Stimulated activated CD8-positive, alpha-beta memory T cell treated with anti-CD3 and anti-CD28 coated beads, Interleukin-7, amount 100 ng/mL, for 4 hours (primary cell): ENCODE data around the gene MYF5.
"Not testable (repeated sequence)": the region's sequence is repeated elsewhere in the genome, so short reads cannot be mapped to it uniquely, and the experiment has no call there.

Experiments
- DNase-seq, 2 donors: peaks; one replicate each; pipeline ENCODE4 v3.0.0-alpha.2; 2020; ENCODE audit warnings: low read depth in 2 of 2

The MYF5 gene

DNA sequence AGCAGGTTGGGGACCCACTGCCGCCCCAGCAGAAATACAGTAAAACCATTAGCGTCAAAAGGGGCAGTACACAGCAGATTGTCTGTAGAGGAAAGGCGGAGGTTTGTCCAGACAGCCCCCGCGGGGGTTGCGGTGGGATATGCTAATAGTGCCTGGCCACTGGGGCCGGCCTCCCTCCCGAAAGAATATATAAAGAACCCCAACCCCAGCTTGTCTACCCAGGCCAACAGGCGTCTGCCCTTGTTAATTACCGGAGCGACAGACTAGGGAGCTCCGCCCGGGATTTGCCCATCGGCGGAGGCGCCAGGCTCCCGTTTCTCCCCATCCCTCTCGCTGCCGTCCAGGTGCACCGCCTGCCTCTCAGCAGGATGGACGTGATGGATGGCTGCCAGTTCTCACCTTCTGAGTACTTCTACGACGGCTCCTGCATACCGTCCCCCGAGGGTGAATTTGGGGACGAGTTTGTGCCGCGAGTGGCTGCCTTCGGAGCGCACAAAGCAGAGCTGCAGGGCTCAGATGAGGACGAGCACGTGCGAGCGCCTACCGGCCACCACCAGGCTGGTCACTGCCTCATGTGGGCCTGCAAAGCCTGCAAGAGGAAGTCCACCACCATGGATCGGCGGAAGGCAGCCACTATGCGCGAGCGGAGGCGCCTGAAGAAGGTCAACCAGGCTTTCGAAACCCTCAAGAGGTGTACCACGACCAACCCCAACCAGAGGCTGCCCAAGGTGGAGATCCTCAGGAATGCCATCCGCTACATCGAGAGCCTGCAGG, at the start of gene MYF5:
Gene MYF5 (plus strand): TSS at position 217 of the 774 bp plus-strand sequence. CDS start 152 bp downstream, at position 369.
- no peak for DNase-seq

DNA sequence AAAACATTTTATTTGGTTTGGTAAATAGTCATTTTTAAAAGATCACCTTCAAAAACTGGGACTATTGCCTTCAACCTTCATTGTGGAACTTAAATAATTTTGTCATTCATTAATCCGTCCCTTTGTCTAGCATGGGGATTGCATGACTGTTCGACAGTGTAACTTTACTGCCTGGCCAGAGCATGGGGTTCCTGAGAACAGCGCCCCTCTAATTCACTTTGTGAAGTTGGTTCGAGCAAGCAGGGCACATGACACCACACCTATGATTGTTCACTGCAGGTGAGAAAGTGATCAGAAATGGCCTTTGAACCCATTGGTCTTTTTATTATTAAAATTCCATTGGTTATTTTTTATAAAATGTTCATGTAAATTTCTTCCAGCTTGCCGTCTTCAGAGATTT, 46.5 kb upstream of the MYF5 start:
- no peak for DNase-seq

GRCh38 chr12:80676042-80676636, 40.6 kb upstream of the MYF5 start:
- DNase-seq, result not testable (repeated sequence)

- no peak for DNase-seq
Measured at GRCh38 chr12:80676856-80677255, 39.9 kb upstream of the MYF5 start.

DNA sequence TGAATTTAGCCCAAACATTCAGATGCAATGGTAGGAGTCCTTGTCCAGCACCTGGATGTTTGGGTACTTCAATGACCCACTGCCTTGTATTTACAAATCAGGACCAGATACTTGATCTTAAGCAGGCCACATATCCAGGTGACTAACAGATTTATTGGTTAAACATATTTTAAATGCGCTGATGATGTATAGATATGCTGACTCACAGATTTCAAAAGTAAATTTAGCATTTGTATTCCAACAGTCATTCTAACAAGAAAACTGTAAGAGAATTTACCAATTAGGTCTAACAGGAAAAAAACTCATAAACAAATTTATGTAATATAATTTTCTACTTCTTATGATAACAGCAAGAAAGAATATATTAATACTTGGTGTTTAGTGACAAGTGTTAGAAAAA, 38.7 kb upstream of the MYF5 start:
- no peak for DNase-seq

DNA sequence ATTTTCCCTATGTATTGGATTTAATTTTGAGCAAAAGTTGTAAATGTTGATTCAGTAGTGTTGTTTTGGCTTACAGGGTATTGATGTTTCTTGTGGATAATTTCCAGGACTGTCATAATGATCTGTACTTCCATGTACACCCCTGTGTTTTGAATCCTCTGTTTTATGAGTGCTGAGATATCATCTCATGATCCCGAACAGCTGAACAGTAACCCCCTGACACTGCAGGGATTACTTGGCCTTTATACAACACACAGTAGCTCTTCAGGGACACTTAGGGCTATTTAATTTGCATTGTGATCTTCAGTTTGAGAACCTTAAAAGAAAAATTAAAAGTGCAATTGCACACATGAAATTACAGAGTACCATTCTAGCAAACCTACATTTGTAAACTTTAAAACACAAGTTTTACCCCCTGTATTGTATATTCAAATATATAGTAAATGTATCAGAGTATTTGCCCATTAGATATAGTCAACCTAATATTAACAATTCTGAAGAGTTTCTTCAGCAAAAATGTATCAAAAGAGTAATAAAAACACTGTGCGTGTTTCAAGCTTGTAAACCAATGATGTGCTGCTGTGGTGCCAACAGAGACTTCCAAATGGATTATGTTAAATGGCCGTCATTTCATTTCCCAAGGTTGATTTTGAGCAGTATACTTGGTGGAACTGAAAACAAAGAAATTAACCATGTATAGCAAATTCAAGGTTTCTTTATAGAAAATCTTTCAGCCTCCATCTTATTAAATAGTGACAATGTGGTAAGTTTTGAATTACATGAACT, 37.2 kb upstream of the MYF5 start:
- no peak for DNase-seq

DNA sequence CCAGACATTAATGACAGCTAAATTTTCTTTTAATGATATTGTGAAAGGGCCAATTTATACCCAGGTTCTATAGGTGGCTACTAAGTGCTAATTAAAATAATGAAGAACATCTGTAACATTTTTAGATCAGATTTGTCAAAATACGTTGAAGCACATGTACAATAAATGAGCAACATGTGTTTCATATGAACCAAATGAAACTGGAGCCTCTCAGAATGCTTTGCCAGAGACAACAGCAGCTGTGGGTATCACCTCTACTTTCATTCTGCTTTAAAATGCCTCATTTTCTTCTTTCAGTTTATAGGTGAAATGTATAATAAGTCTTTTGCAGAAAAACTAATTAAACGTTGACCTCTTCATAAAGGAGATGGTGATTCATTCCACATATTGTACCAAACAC, 35.4 kb upstream of the MYF5 start:
- no peak for DNase-seq

- no peak for DNase-seq
Measured at GRCh38 chr12:80681786-80682185, 34.9 kb upstream of the MYF5 start.

DNA sequence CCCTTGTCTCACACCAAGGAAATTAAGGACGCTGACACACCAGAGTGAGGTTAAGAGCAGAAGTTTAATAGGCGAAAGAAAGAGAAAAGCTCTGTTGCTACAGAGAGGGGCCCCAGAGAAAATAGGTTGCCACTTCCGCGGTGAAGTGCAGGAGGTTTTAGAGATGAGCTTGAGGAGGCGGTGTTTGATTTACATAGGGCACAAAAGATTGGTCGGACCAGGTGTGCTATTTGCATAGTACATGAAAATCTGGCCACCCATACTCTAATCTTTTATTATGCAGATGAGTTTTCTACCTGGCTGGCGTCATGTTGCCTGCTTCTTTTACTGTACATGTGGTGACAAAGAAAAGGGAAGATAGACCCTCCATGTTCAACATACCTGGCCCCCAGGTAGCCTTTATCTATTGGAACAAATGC, 32.6 kb upstream of the MYF5 start:
- DNase-seq, result no peak

GRCh38 chr12:80690090-80690489, 26.6 kb upstream of the MYF5 start:
- DNase-seq, result no peak

DNA sequence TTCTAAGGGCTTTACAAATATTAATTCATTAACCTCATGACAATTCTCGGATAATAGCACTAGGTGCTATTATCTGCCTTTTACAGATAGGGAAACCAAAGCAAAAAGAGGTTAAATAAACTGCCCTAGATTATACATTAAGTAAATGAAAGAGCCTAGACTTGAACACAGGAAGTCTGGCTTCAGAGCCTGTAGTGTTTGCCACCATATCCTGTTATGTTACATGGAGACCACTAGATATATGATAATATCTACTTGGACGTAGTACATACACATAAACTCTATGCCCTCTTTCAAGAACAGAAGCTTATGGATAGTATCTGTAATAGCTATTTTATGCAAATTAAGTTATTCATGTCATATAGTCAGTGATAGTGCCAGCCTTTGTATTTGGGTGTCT, 26.2 kb upstream of the MYF5 start:
- DNase-seq, result no peak

DNA sequence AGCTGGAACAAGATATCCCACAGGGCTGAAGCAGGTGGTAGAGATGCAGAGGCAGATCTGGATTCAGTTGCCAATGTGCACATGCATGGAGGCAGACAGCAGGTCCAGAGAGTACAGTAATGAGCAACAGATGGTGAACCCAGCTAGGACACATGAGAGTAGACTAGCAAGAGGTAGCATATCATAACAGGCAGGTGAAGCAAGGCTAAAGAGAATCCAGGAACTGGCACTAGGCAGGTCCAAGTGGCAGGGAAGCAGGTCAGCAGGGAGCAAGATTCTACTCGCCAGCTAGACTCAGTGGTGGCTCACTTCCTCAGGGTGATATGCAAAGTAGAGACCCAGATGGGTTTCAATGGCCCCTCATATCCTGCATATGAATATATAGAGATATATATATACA, 24.6 kb upstream of the MYF5 start:
- no peak for DNase-seq

GRCh38 chr12:80697270-80697887, 19.3 kb upstream of the MYF5 start:
- no peak for DNase-seq

- no peak for DNase-seq
Measured at GRCh38 chr12:80698256-80698655, 18.5 kb upstream of the MYF5 start.

DNA sequence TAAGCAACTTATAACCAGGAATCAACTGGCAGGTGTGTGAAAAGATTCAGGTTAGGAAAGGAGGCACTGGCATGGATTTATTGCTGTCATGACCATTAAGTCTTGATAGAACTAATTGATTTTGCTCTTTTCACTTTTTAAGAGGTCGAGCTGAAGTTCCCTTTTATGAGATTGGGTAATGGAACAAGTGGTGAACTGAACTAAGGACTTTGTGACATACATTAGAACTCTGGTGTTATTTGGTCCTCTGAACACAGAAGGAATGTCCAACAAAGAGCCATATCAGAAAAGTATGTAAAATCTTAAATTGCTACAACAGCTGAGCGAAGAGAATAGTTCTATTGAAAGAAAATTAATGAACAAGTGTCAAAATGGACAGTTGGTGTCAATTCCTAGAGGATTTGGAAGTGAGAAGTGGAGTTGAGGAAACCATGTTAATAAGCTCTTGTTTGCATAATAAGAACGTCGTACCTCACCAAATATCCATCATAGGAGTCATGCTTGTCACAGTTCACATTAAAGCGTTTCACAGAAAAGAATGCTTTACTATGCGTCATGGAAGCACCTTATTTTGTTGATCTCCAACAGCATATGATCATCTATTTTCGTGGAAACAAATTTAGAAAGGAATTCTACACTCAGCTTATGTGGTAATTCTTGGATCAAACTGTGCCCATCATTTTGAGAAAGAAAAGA, 17.7 kb upstream of the MYF5 start:
- no peak for DNase-seq

DNA sequence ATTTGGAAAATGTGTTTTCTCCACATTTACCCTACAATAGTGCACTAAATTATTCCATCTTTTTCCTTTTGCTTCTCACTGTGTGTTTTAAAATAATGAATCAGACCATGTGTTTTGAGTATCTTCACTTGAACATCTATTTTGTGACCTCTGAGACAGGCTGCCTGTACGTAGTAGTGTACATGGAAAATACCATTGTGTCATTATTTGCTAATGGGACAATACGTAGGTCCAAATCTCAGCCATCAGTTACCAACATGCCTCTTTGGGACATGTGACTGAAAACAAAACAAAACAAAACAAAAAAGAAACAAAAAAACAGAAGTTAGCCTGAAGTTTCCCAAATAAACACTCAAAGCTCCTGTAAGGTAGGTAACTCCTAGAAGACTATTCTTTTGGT, 16.4 kb upstream of the MYF5 start:
- no peak for DNase-seq

GRCh38 chr12:80701388-80701787, 15.3 kb upstream of the MYF5 start:
- no peak for DNase-seq

DNA sequence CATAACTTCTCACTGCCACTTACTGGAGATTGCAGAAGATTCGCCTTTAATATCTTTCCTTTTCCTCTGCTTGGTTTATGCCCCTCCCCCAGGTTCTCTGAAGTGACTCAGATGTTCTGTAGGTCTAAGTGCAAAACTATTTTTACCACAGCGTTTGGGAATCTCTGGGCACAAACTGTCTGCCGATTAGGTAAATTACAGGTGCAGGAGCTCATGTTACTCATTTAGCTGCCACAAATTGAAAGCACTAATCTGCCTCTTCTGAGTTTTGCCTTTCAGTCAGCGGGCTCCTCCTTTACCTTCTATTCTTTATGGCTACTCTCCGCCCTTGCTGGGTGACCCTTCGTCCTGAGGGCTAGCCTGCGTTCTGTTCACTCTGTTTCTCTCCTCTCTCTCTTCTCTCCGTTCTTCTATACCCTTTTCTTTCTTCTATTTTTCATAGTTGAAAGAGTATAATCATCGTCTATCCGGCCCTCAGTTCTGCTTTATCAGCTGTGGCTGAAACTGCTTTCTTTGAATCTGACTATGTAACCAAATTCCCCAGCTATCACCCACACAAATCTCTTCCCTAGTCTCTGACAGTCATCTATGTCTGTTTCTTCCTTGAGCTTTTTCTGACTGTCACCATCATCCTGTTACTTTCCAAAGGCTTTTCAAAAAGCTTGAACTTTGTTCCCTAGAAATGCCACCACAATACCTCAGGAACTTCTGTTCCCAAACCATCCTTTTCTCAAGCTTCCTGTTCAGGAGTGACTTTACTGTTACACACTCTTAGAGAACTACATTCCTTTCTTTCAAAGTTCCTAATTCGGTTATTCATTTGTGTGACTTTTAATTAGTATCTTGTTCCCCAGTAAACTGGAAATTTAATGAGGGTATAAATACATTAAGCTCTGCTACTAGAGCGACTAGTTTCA, 13.6 kb upstream of the MYF5 start:
- no peak for DNase-seq

DNA sequence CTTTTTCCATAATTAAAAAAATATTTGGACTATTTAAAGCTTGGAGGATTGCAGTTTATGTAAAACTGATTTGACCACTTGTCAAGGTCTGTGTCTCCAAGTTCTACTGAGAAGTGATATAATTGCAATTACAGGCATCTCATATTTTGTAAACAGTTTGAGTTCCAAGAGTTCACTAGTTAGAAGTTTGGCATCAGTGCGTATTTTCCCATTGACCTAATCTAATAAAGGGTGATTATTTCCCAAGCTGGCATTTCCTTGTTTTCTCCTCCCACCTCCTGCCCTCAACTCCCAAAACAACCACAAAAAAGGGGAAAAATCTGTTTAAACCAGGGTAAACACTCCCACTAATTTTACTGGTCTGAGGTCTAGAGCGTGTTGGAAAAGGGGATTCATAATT, 12.3 kb upstream of the MYF5 start:
- no peak for DNase-seq

DNA sequence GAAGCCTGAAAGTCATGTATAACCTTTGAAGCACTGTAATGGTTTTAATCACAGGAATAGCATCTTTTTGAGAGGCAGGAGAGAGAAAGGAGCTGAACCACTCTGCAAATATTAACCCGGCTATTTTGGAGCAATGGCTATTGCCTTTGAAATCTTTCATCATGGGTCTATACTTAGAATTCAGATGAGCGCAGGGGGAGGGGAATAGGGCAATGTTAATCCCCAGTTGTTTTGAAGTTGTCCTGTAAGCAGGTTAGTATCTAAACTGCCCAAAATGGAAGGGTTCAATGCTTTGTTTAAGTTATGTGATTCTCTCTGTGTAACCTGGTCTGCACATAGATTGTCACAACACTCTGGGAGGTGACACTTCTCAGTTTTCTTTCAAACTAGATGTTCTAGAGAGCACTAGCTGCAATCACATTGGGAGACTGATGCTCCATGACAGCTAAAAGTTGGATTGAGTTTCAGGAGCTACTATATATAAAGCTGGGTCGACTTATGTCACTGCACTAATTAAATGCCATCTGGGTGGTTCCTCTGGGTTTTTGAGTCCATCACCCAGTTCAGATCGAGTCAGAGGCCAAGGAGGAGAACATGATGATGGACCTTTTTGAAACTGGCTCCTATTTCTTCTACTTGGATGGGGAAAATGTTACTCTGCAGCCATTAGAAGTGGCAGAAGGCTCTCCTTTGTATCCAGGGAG, 9.4 kb upstream of the MYF5 start, which contains the start of gene MYF6:
Gene MYF6 (plus strand): TSS at position 509 of the 704 bp plus-strand sequence. CDS start 86 bp downstream, at position 595.
- DNase-seq, result no peak
